Measurements from ENCODE around the gene VAX1.

GRCh38 chr10:117159390-117159789, 21.3 kb upstream of the VAX1 start:
- no peak for TF ChIP-seq CTCF (IDR thresholded peaks at IDR 0.05; ENCODE audit: insufficient read depth, low read length, poor library complexity, severe bottlenecking)
- TF ChIP-seq EZH2phosphoT487 (conservative IDR thresholded peaks at IDR 0.05; ENCODE audit: low read length), result no peak
